Fibroblast of skin of scalp (primary cell): ENCODE measurements around the gene LEFTY2. TPM values are rescaled to one million over a fixed set of nuclear protein-coding genes. Genes with fewer than 3 reads are reported as not detected.
"Not testable (repeated sequence)": the region's sequence is repeated elsewhere in the genome, so short reads cannot be mapped to it uniquely, and the experiment has no call there.

ENCODE experiments used
- DNase-seq: peaks from one replicate; pipeline ENCODE4 v3.0.0-alpha.2; 2013
- polyA plus RNA-seq, 2 experiments: library from polyadenylated mRNA; unstranded; fragments of 120-200 nt; gene quantifications; one replicate each; pipeline ENCODE4 v1.2.1, GENCODE V29; 2013; ENCODE audit not compliant: insufficient read length in 2 of 2

LEFTY2 gene
- polyA plus RNA-seq (2013, experiment 1 of 2; ENCODE audit: insufficient read length) = 0.17 TPM
- polyA plus RNA-seq (2013, experiment 2 of 2; ENCODE audit: insufficient read length) = 0.32 TPM

GRCh38 chr1:225941187-225941941 lies at the start of gene LEFTY2:
TSS of gene LEFTY2 (minus strand) at chr1:225941220. CDS start at chr1:225941140, 80 bp downstream.
- DNase-seq = no peak

- peak; percentile 43 for DNase-seq
Measured at GRCh38 chr1:225987491-225988316, 46.7 kb upstream of the LEFTY2 start.

GRCh38 chr1:225981714-225982113 lies 40.7 kb upstream of the LEFTY2 start:
- no peak for DNase-seq

GRCh38 chr1:225980005-225980836 lies 39.2 kb upstream of the LEFTY2 start:
- no peak for DNase-seq

- no peak for DNase-seq
Measured at GRCh38 chr1:225979421-225979820, 38.4 kb upstream of the LEFTY2 start.

- no peak for DNase-seq
Measured at GRCh38 chr1:225977937-225978748, 37.1 kb upstream of the LEFTY2 start.

- not testable (repeated sequence) for DNase-seq
Measured at GRCh38 chr1:225975146-225975545, 34.1 kb upstream of the LEFTY2 start.

GRCh38 chr1:225974454-225974853 lies 33.4 kb upstream of the LEFTY2 start:
- DNase-seq = no peak

GRCh38 chr1:225973158-225973557 lies 32.1 kb upstream of the LEFTY2 start:
- DNase-seq = no peak

- no peak for DNase-seq
Measured at GRCh38 chr1:225972344-225973152, 31.5 kb upstream of the LEFTY2 start.

GRCh38 chr1:225970592-225971157 lies 29.7 kb upstream of the LEFTY2 start:
- DNase-seq = not testable (repeated sequence)

GRCh38 chr1:225969751-225970150 lies 28.7 kb upstream of the LEFTY2 start:
- not testable (repeated sequence) for DNase-seq

GRCh38 chr1:225965231-225965630 lies 24.2 kb upstream of the LEFTY2 start:
- no peak for DNase-seq

- DNase-seq = no peak
Measured at GRCh38 chr1:225963735-225964530, 22.9 kb upstream of the LEFTY2 start.

GRCh38 chr1:225962440-225962975 lies 21.5 kb upstream of the LEFTY2 start:
- no peak for DNase-seq

GRCh38 chr1:225961659-225962439 lies 20.8 kb upstream of the LEFTY2 start:
- DNase-seq = no peak

GRCh38 chr1:225958041-225958440 lies 17.0 kb upstream of the LEFTY2 start:
- no peak for DNase-seq

GRCh38 chr1:225954753-225955152 lies 13.7 kb upstream of the LEFTY2 start:
- no peak for DNase-seq
